Lower leg skin (tissue), 3 donors: ENCODE results near the gene PTPRN2.

Experiments used
- POLR2A ChIP-seq, 2 donors: fragments of 450-650 bp; IDR thresholded peaks; one replicate each; pipeline ENCODE4 v1.6.1; 2016 to 2017; ENCODE audit warnings: antibody characterized with exemption in 2 of 2, mild to moderate bottlenecking in 1 of 2, moderate library complexity in 1 of 2
- TF ChIP-seq, protein P1 (sequence below), 3 donors: fragments of 450-650 bp; IDR thresholded peaks; one replicate each; pipeline ENCODE4 v1.5.1; 2016; ENCODE audit warnings: antibody characterized with exemption in 3 of 3, mild to moderate bottlenecking in 3 of 3, moderate library complexity in 2 of 3

DNA sequence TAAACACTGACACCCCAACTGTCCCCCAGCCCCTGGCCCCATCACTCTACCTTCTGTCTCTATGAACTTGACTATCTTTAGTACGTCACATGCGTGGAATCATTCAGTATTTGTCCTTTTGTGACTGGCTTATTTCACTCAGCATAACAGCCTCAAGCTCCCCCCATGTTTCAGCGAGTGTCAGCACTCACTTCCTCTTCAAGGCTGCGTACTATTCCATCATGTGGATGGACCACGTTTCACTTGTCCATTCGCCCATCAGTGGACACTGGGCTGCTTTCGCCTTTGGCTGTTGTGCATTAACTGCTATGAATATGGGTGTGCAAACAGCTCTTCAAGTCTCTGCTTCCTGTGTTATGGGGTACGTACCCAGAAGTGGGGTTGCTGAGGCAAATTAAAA is 100.7 kb downstream of the PTPRN2 start:
- TF ChIP-seq, protein P1, sequence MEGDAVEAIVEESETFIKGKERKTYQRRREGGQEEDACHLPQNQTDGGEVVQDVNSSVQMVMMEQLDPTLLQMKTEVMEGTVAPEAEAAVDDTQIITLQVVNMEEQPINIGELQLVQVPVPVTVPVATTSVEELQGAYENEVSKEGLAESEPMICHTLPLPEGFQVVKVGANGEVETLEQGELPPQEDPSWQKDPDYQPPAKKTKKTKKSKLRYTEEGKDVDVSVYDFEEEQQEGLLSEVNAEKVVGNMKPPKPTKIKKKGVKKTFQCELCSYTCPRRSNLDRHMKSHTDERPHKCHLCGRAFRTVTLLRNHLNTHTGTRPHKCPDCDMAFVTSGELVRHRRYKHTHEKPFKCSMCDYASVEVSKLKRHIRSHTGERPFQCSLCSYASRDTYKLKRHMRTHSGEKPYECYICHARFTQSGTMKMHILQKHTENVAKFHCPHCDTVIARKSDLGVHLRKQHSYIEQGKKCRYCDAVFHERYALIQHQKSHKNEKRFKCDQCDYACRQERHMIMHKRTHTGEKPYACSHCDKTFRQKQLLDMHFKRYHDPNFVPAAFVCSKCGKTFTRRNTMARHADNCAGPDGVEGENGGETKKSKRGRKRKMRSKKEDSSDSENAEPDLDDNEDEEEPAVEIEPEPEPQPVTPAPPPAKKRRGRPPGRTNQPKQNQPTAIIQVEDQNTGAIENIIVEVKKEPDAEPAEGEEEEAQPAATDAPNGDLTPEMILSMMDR (IDR thresholded peaks at IDR 0.05): no peak
- no peak for TF ChIP-seq POLR2A (IDR thresholded peaks at IDR 0.05)
